SU-DHL-6 (cell line): Measurements from ENCODE around the gene PLEKHH3.
"Not testable (repeated sequence)": the region's sequence is repeated elsewhere in the genome, so short reads cannot be mapped to it uniquely, and the experiment has no call there.

Source experiments
- H2AFZ ChIP-seq: fragments of 200-600 bp; sonication (generic); 2 replicates; pipeline ENCODE4 v1.6.1; 2014; ENCODE audit warnings: low read depth, mild to moderate bottlenecking, moderate library complexity, mixed read lengths, antibody characterized with exemption, low read length; ENCODE audit not compliant: severe bottlenecking
- H3F3A ChIP-seq: fragments of 200-600 bp; shearing (Covaris generic); 2 replicates; pipeline ENCODE4 v1.6.0; 2016; ENCODE audit warnings: antibody characterized with exemption, mild to moderate bottlenecking; ENCODE audit not compliant: insufficient read depth
- H3K27ac ChIP-seq: fragments of 200-600 bp; sonication (generic); 2 replicates; pipeline ENCODE4 v1.5.1; 2016; ENCODE audit warnings: low read depth, mild to moderate bottlenecking, low read length, moderate library complexity, mixed read lengths
- H3K27me3 ChIP-seq: fragments of 200-600 bp; sonication (generic), shearing (Covaris generic); 2 replicates; pipeline ENCODE4 v1.6.0; 2014; ENCODE audit warnings: mild to moderate bottlenecking, low read length
- H3K36me3 ChIP-seq: fragments of 200-600 bp; sonication (generic); 2 replicates; pipeline ENCODE4 v1.6.1; 2014; ENCODE audit warnings: mild to moderate bottlenecking, low read length, mixed read lengths
- H3K4me2 ChIP-seq: fragments of 300-600, 200-600 bp; shearing (Covaris generic), sonication (generic); 2 replicates; pipeline ENCODE4 v1.6.0; 2014; ENCODE audit warnings: low read length, low read depth, mild to moderate bottlenecking; ENCODE audit not compliant: poor library complexity, severe bottlenecking
- H3K4me3 ChIP-seq: fragments of 200-600 bp; sonication (generic); 2 replicates; pipeline ENCODE4 v1.5.1; 2014; ENCODE audit warnings: antibody characterized with exemption, low read length, mild to moderate bottlenecking, mixed read lengths; ENCODE audit not compliant: insufficient read depth, poor library complexity, severe bottlenecking
- H3K79me2 ChIP-seq: fragments of 200-600 bp; sonication (generic); 2 replicates; pipeline ENCODE4 v1.6.1; 2014; ENCODE audit warnings: mild to moderate bottlenecking, low read length, moderate library complexity; ENCODE audit not compliant: insufficient read depth
- H3K9ac ChIP-seq: fragments of 200-600 bp; sonication (generic); 2 replicates; pipeline ENCODE4 v1.7.0; 2014; ENCODE audit warnings: mild to moderate bottlenecking, low read length
- H3K9me2 ChIP-seq: fragments of 200-600 bp; sonication (generic); replicated peaks from 2 replicates; pipeline ENCODE4 v1.6.1; 2014; ENCODE audit warnings: low read length; ENCODE audit not compliant: insufficient read depth
- H3K9me3 ChIP-seq: fragments of 200-600 bp; sonication (generic); 2 replicates; pipeline ENCODE4 v1.6.1; 2014; ENCODE audit warnings: low read length, mixed read lengths; ENCODE audit not compliant: insufficient read depth
- H4K20me1 ChIP-seq: fragments of 200-600 bp; sonication (generic); 2 replicates; pipeline ENCODE4 v1.6.1; 2014; ENCODE audit warnings: low read depth, mild to moderate bottlenecking, antibody characterized with exemption, low read length, moderate library complexity, mixed read lengths
- EZH2phosphoT487 ChIP-seq: fragments of 200-600 bp; sonication (generic), shearing (Covaris generic); conservative IDR thresholded peaks from 2 replicates; pipeline ENCODE4 v1.6.1; 2018; ENCODE audit warnings: mild to moderate bottlenecking, antibody characterized with exemption, low read length, moderate library complexity, mixed read lengths
- TF ChIP-seq, protein P1 (sequence below): fragments of 200-600 bp; sonication (generic); IDR thresholded peaks from one replicate; pipeline ENCODE4 v1.5.1; 2017; ENCODE audit warnings: antibody characterized with exemption, mild to moderate bottlenecking, low read length, moderate library complexity; ENCODE audit not compliant: insufficient read depth, poor library complexity, severe bottlenecking

PLEKHH3 gene

DNA sequence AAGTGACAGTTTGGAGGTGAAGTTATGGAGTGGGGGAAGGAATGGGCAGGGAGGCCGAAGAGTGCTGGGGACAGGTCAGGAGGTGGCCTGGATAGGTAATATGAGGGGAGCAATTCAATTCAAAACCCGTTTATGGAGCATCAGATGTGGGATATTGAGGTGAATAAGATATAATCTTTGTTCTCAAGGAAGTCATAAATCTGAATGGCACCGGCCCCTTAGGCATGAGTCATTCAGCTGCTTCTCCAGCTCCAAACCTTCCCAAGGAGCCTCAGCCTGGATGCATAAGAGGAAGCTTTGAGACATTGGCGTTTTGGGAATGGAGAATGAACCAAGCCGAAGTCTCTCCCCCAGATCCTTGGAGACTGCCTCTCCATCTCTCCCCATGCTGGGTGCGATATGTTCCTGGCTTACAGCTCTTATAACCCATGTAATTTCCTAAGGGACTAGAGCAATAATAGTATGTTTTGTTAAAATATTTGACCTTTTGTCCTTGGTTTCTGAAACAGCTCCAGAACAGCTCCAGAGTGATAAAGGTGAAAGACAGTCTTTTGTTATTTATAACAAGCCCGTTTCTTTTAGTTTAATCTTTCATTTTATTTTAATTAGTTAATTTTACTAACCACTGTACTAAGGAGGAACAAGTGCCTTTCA, 16.0 kb downstream of the PLEKHH3 start:
- Histone ChIP-seq H3K9me2 (no peaks in the 10 kb centered on the region), H3K9me3 (no peaks in the 10 kb centered on the region), H2AFZ (no peak overlapping the region), H3K4me3 (no peak overlapping the region), H4K20me1 (no peaks in the 10 kb centered on the region), H3K27me3 (no peaks in the 10 kb centered on the region), H3K79me2 (no peaks in the 10 kb centered on the region), H3K4me2 (no peak overlapping the region), H3K36me3 (no peaks in the 10 kb centered on the region), H3K27ac (no peak overlapping the region), H3F3A (no peaks in the 10 kb centered on the region), H3K9ac (no peak overlapping the region)
- TF ChIP-seq, protein P1, sequence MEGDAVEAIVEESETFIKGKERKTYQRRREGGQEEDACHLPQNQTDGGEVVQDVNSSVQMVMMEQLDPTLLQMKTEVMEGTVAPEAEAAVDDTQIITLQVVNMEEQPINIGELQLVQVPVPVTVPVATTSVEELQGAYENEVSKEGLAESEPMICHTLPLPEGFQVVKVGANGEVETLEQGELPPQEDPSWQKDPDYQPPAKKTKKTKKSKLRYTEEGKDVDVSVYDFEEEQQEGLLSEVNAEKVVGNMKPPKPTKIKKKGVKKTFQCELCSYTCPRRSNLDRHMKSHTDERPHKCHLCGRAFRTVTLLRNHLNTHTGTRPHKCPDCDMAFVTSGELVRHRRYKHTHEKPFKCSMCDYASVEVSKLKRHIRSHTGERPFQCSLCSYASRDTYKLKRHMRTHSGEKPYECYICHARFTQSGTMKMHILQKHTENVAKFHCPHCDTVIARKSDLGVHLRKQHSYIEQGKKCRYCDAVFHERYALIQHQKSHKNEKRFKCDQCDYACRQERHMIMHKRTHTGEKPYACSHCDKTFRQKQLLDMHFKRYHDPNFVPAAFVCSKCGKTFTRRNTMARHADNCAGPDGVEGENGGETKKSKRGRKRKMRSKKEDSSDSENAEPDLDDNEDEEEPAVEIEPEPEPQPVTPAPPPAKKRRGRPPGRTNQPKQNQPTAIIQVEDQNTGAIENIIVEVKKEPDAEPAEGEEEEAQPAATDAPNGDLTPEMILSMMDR: no peak
- no peak for TF ChIP-seq EZH2phosphoT487

DNA sequence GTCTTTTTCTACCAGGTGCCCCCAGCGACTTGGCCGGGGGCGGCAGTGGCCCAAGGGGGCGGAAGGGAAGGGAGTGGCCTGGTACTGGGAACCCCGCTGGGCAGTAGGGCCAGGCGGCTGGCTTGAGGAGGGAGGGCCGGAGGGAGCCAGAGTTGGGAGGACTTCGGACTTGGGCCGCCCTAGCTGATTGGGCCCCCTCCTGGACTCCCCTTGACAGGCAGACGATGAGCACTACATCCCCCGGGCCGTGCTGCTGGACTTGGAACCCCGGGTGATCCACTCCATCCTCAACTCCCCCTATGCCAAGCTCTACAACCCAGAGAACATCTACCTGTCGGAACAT, 16.9 kb downstream of the PLEKHH3 start:
- H4K20me1 ChIP-seq, H3F3A ChIP-seq, H3K4me3 ChIP-seq, H2AFZ ChIP-seq, H3K9me2 ChIP-seq, H3K79me2 ChIP-seq, H3K9me3 ChIP-seq, H3K27me3 ChIP-seq, H3K27ac ChIP-seq, H3K36me3 ChIP-seq: not testable (repeated sequence)
- H3K4me2 ChIP-seq: peak overlapping the region; percentile 61
- H3K9ac ChIP-seq: 0 out of 2 replicates have a peak overlapping the region, but pooled peaks have one; percentile 71

DNA sequence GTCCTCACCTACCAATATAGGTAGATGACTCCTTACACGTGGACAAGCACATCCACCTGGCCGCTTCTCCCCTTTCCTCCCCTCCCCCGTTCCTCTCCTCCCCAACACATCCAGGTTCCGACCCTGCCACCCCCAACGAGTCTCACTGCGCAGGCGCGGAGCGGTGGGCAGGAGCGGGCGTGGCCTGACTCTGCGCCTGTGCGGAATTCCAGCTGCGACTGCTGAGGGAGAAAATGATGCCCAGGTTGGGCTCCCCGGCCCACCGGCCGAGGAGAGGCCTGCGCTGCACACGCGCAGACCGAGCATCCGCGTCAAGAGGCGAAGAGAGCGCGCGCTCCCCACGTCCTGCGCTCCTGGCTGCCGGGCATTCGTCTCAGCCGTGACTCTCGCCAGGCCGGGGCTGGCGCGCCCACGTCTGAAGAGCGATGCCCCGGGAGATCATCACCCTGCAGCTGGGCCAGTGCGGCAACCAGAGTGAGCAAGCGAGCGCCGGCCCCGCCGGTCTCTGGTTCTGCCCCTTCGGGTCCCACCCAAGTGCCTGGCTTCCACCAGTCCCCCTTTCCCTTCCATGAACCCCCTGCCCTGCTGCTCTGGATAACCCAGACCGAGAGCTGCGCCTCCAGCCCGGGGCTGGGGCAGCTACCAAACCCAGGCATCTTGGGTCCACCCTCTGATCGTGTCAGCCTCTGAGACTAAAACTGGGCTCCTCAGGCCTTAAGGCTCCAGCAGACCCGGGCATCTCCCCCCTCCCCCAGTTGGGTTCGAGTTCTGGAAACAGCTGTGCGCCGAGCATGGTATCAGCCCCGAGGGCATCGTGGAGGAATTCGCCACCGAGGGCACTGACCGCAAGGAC, 17.5 kb downstream of the PLEKHH3 start, which contains the start of gene TUBG2:
Gene TUBG2, plus strand, starts transcription at position 206 of the 853 bp plus-strand sequence. Its CDS starts 220 bp downstream, at position 426.
- TF ChIP-seq, protein P1: no peak
- no peak for TF ChIP-seq EZH2phosphoT487
- Histone ChIP-seq H3K9me3 (no peaks in the 10 kb centered on the region), H2AFZ (peak within 1 kb of the TSS; percentile 70), H3K9me2 (no peaks in the 10 kb centered on the region), H4K20me1 (no peaks in the 10 kb centered on the region), H3K27me3 (no peaks in the 10 kb centered on the region), H3K9ac (peak within 1 kb of the TSS; percentile 71), H3K27ac (no peak within 1 kb of the TSS), H3K36me3 (no peaks in the 10 kb centered on the region), H3K79me2 (no peaks in the 10 kb centered on the region), H3K4me3 (peak within 1 kb of the TSS; percentile 64), H3F3A (no peaks in the 10 kb centered on the region), H3K4me2 (peak within 1 kb of the TSS; percentile 61)
